HEK293 (cell line): ENCODE data around the gene LEFTY1.

Experiments
- ZNF138 ChIP-seq: fragments of 450-650 bp; formaldehyde crosslinking; IDR thresholded peaks from 2 replicates; pipeline ENCODE4 v1.5.1; 2016; ENCODE audit warnings: missing biosample characterization, missing genetic modification characterization, borderline replicate concordance
- ZNF354C ChIP-seq: fragments of 450-650 bp; formaldehyde crosslinking; IDR thresholded peaks from 2 replicates; pipeline ENCODE4 v1.5.1; 2016; ENCODE audit warnings: missing biosample characterization, missing genetic modification characterization, low read depth, borderline replicate concordance
- ZNF530 ChIP-seq: fragments of 450-650 bp; formaldehyde crosslinking; IDR thresholded peaks from 2 replicates; pipeline ENCODE4 v1.5.1; 2016; ENCODE audit warnings: low read depth, missing biosample characterization, missing genetic modification characterization
- TF ChIP-seq, protein P1 (sequence below): fragments of 450-650 bp; formaldehyde crosslinking; IDR thresholded peaks from 2 replicates; pipeline ENCODE4 v1.5.1; 2016; ENCODE audit warnings: missing biosample characterization, missing genetic modification characterization
- TF ChIP-seq, protein P2 (sequence below): fragments of 450-650 bp; IDR thresholded peaks from 2 replicates; pipeline ENCODE4 v1.5.1; 2018; ENCODE audit warnings: missing biosample characterization, mild to moderate bottlenecking, missing genetic modification characterization

DNA sequence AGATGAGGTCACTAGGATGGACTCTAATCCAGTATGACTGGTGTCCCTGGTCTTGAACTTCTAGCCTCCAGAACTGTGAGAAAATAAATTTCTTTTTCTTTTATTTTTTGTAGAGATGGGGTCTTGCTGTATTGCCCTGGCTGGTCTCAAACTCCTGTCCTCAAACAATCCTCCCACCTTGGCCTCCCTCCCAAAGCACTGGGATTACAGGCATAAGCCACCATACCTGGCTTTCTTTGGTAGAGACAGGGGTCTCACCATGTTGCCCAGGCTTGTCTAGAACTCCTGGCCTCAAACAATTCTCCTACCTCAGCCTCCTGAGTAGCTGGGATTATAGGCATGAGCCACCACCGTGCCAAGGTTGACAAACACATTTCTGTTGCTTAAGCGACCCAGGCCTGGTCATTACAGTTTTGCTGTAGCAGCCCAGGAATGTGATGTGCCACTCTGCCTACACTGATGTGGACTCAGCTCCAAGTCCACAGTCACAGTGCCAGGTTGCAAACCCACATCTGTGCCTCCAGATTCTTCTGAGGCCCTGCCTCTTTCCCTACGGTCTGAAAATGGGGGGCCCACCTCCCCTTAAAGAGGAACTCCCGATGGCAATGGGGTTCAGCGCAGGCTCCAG, 19.2 kb upstream of the LEFTY1 start:
- TF ChIP-seq, protein P1, sequence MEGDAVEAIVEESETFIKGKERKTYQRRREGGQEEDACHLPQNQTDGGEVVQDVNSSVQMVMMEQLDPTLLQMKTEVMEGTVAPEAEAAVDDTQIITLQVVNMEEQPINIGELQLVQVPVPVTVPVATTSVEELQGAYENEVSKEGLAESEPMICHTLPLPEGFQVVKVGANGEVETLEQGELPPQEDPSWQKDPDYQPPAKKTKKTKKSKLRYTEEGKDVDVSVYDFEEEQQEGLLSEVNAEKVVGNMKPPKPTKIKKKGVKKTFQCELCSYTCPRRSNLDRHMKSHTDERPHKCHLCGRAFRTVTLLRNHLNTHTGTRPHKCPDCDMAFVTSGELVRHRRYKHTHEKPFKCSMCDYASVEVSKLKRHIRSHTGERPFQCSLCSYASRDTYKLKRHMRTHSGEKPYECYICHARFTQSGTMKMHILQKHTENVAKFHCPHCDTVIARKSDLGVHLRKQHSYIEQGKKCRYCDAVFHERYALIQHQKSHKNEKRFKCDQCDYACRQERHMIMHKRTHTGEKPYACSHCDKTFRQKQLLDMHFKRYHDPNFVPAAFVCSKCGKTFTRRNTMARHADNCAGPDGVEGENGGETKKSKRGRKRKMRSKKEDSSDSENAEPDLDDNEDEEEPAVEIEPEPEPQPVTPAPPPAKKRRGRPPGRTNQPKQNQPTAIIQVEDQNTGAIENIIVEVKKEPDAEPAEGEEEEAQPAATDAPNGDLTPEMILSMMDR (tag by site-specific recombination) = no peak
- TF ChIP-seq ZNF354C (no peak), ZNF138 (tag by site-specific recombination) (no peak), ZNF530 (tag by site-specific recombination) (no peak)
- TF ChIP-seq, protein P2, sequence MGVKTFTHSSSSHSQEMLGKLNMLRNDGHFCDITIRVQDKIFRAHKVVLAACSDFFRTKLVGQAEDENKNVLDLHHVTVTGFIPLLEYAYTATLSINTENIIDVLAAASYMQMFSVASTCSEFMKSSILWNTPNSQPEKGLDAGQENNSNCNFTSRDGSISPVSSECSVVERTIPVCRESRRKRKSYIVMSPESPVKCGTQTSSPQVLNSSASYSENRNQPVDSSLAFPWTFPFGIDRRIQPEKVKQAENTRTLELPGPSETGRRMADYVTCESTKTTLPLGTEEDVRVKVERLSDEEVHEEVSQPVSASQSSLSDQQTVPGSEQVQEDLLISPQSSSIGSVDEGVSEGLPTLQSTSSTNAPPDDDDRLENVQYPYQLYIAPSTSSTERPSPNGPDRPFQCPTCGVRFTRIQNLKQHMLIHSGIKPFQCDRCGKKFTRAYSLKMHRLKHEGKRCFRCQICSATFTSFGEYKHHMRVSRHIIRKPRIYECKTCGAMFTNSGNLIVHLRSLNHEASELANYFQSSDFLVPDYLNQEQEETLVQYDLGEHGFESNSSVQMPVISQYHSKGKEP (tag by site-specific recombination) = no peak
